NCI-H69 (cell line): Measurements from ENCODE around the gene RAVER2.
"Not testable (repeated sequence)": the region's sequence is repeated elsewhere in the genome, so short reads cannot be mapped to it uniquely, and the experiment has no call there.

Experiments used
- DNase-seq: peaks from one replicate; lab custom pipeline; 2025; lab: John Stamatoyannopoulos, UW

RAVER2 gene

GRCh38 chr1:64744492-64745180 lies at the start of gene RAVER2:
TSS of gene RAVER2 (plus strand) at chr1:64745075. CDS start at chr1:64745173, 98 bp downstream.
- DNase-seq: peak; percentile 86

- no peak for DNase-seq
Measured at GRCh38 chr1:64696879-64697278, 48.0 kb upstream of the RAVER2 start.

- no peak for DNase-seq
Measured at GRCh38 chr1:64699327-64699726, 45.5 kb upstream of the RAVER2 start.

GRCh38 chr1:64701071-64701470 lies 43.8 kb upstream of the RAVER2 start:
- no peak for DNase-seq

- DNase-seq: no peak
Measured at GRCh38 chr1:64701886-64702285, 43.0 kb upstream of the RAVER2 start.

GRCh38 chr1:64702670-64703069 lies 42.2 kb upstream of the RAVER2 start:
- not testable (repeated sequence) for DNase-seq

GRCh38 chr1:64703600-64703999 lies 41.3 kb upstream of the RAVER2 start:
- DNase-seq: no peak

- DNase-seq: no peak
Measured at GRCh38 chr1:64705591-64705990, 39.3 kb upstream of the RAVER2 start.

GRCh38 chr1:64711266-64711665 lies 33.6 kb upstream of the RAVER2 start:
- DNase-seq: peak; percentile 3

GRCh38 chr1:64712049-64712448 lies 32.8 kb upstream of the RAVER2 start:
- no peak for DNase-seq

GRCh38 chr1:64715186-64715585 lies 29.7 kb upstream of the RAVER2 start:
- no peak for DNase-seq

GRCh38 chr1:64721135-64721534 lies 23.7 kb upstream of the RAVER2 start:
- DNase-seq: no peak

- DNase-seq: no peak
Measured at GRCh38 chr1:64721576-64722145, 23.2 kb upstream of the RAVER2 start.

- no peak for DNase-seq
Measured at GRCh38 chr1:64727861-64728260, 17.0 kb upstream of the RAVER2 start.

GRCh38 chr1:64733581-64734286 lies 11.1 kb upstream of the RAVER2 start:
- no peak for DNase-seq

GRCh38 chr1:64734287-64734652 lies 10.6 kb upstream of the RAVER2 start:
- no peak for DNase-seq

GRCh38 chr1:64740687-64741086 lies 4.2 kb upstream of the RAVER2 start:
- not testable (repeated sequence) for DNase-seq

- peak; percentile 60 for DNase-seq
Measured at GRCh38 chr1:64743954-64744491, 852 bp upstream of the RAVER2 start.

- DNase-seq: peak; percentile 70
Measured at GRCh38 chr1:64745181-64745985, 508 bp downstream of the RAVER2 start.

- DNase-seq: peak; percentile 83
Measured at GRCh38 chr1:64745986-64746940, 1.4 kb downstream of the RAVER2 start.

GRCh38 chr1:64748222-64748621 lies 3.3 kb downstream of the RAVER2 start:
- no peak for DNase-seq
